GM19395 (cell line): Measurements from ENCODE around the gene TUBGCP3.
"Not testable (repeated sequence)": the region's sequence is repeated elsewhere in the genome, so short reads cannot be mapped to it uniquely, and the experiment has no call there.

ENCODE experiments used
- ATAC-seq: cut with Tn5 transposase; IDR thresholded peaks from one replicate; pipeline ENCODE4 v1.9.1; 2021; ENCODE audit warnings: mild to moderate bottlenecking, moderate library complexity; ENCODE audit not compliant: unreplicated experiment

TUBGCP3 gene

DNA sequence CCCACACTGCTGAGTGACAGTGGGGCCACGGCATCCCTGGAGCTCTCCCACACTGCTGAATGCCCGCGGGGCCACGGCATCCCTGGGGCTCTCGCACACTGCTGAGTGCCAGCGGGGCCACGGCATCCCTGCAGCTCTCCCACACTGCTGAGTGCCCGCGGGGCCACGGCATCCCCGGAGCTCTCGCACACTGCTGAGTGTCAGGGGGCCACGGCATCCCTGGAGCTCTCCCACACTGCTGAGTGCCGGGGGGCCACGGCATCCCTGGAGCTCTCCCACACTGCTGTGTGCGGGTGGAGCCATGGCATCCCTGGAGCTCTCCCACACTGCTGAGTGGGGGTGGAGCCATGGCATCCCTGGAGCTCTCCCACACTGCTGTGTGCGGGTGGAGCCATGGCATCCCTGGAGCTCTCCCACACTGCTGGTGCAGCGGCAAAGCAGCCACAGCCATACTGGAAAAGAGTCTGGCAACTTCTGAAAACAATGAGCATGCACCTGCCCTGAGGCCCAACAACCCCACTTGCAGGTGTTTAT is 8.6 kb downstream of the TUBGCP3 start:
- ATAC-seq: no peak

DNA sequence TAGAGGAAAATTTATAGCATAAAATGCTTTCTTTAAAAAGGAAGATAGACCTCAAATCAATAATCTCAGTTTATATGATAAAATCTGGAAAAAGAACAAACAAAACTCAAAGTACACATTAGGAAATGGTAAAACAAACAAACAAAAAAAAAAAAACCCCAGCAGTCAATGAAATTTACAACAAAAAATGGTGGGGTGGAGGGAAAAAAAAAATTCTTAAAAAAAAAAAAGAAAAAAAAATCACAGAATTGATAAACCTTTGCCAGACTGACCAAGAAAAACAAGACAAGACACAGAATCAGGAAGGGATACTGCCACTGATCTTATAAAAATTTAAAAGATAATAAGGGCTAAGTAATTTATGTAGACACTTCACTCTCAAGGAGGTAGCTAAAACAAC is 11.2 kb downstream of the TUBGCP3 start:
- no peak for ATAC-seq

DNA sequence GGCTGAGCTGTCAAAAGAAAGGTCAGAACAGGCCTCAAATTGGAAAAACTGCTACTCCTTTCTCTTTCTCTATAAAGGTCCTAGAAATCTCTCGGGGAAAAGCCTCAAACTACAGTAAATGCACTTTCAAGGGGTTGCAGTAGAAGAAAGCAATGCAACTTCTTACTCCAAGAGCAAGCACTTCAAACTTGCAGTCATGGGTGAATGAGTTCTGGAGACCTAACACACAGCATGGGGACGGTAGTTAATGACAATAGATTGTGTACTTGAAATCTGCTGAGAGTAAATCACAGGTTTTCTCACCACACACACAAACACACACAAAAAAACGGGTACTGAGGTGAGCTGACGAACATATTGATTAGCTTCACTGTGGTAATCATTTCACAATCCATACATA is 11.8 kb downstream of the TUBGCP3 start:
- ATAC-seq: no peak

DNA sequence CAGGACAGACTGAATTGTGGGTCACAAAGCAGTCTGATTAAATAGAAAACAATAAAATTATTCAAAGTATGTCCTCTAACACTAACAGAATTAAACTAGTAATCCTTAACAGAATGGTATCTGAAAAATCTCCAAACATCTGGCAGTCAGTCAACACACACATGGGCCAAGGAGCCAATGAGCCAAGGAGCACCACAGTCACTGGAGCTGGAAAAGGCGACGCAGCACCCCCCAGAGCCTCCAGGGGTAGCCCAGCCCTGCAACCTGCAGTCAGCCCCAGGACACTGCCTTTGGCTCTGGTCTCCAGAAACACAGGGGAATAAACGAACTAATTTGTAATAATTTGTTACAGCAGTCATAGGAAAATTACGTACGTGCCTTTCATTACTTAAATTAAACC is 12.3 kb downstream of the TUBGCP3 start:
- no peak for ATAC-seq

DNA sequence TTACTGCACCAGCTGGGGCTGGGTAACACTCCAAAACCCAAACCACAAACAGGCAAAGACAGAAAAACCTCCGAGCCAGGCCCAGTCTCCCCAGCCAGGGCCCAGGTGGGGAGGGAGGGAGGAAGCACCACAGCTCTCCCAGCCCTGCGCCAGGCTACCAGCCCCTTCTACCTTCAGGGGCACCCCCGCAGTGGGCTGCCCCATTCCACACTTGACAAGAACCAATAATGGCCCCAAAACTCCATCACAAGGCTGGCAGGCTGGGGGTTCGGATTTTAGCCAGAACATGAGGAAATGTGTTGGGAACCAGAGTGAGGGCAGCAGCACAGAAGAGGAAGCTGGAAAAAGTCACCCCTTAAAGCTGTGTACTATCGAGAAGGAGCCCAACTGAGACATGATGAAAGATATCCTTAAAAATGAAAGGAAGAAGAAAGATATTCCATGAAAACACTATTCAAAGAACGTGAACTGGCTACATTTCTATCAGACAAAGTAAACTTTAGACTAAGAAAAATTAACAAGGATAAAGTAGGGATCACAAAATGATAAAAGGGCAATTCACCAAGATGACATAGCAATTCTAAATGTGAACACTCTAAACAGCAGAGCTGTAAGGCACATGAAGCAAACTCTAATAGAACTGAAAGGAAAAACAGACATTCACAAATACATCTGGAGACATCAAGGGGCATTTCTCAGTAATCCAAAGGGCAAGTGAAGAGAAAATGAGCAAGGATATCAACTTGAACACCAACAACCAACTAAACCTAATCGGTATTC is 12.9 kb downstream of the TUBGCP3 start:
- no peak for ATAC-seq

DNA sequence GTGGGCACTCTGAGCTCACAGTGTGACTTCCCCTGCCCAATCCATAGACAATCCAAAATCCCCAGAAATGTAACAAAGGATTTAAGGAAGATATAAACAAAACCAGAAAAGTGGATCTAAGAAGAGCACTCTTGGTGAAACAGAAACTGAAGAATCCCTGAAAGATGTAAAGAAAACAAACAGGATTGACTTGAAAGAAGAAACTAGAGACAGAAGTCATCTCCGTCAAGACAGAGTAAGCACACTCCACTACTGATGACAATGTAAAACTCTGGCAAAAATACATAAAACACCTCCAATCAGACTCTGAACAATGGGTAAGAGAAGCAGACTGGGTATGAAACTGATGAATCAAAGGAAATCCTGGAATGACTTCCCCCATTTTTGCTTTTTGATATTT is 13.5 kb downstream of the TUBGCP3 start:
- ATAC-seq: no peak

DNA sequence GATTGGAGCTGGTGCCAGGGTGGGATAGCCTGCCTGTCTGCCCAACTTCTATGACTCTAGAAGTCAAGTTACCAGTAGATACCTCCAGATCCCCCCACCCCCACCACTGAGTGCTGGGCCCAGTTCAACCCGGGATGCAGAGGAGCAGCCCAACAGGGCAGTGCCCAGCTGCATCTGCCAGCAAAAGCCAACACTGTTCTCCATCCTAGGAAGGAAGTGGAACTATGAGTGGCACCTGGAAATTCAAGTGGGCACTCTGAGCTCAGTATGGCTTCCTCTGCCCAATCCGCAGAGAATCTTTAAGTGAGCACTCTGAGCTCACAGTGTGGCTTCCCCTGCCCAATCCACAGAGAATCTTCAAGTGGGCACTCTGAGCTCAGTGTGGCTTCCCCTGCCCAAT is 14.2 kb downstream of the TUBGCP3 start:
- no peak for ATAC-seq

DNA sequence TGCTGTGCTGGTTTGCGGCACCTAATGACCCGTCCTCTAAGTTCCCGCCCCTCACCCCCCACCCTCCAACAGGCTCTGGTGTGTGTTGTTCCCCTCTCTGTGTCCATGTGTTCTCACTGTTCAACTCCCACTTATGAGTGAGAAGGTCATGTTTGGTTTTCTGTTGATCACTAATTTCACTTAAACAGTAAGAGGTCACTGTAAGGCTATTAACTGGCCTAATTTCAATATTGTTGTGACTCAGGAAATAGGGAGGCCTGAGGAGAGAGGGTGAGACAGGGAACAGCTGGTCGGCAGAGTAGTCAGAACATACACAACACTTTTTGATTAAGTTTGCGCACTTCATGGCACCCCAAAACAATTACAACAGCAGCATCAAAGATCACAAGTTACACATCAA is 15.6 kb downstream of the TUBGCP3 start:
- no peak for ATAC-seq

DNA sequence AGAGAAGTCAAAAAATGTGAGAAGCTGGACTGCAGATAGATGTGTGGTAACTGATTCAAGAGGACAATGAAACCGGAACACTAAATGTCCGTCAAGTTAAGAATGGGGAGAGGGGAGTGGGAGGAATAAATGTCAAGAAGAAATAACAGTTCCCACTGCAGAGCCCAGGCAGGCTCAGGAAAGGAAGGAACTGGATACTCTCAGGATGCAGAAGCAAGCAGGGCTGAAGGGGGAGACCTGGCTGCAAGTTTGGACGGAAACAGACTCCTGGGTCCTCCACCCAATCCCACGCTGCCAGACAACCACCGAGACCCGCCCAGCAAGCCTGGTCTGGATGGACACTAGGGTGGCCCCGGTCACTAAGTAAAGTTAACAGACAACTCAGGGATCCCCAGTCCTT is 18.1 kb downstream of the TUBGCP3 start:
- no peak for ATAC-seq

DNA sequence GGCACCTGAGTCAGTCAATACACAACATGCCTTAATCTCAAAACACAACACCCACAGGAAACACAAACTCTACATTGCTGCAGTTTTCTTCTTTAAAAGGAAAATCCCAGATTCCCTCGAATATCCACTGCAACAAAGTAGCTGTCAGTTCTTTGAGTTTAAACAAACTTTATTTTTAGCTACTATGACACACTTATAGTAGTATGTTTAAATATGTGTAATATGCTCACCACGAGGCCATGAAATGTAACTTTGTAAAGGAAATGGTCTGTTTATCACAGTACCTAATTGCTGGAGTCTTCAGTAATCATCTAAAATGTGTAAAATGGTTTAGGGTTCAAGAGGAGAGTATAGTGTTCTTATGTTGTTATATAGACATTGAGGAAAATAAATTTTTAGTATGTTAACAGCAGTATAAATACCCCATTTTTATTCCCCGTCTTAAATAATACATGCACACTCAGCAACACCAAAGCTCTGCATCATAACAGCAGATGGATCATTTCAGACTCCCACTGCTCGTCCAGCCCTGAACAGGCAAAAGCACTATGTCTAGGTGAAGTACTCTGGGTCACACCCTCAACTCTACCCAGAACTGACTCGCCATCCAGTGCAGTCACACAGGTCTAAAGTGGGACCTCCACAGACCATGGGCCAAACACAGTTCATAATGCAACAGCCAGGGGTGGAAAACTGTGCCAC is 20.6 kb downstream of the TUBGCP3 start:
- no peak for ATAC-seq

DNA sequence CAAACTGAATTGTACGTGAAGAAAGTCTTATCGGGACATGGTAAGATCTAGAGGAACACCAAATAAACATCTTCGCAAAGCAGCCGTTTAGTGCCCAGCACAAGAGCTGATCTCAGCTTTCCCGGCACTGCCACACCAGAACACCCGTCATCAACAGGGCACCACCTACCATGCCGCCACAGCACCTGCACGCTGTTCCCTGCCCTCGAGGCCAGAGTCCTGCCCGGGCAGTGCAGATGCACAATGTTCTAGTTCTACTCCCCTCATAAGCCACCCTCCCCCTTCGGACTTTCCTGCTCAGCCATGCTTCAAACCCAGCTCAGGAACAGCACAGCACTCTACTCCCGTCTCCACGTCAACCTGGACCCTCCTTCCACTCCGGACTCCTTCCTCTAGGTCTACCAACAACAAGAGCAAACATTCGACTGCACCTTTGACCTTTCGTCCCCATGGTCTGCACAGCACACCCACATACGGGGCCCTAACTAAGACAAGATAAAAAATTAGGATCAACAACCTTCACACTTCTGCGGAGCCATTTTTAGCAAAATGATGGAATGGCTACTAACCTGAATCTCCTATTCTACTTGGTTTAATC is 25.1 kb downstream of the TUBGCP3 start:
- ATAC-seq: no peak

DNA sequence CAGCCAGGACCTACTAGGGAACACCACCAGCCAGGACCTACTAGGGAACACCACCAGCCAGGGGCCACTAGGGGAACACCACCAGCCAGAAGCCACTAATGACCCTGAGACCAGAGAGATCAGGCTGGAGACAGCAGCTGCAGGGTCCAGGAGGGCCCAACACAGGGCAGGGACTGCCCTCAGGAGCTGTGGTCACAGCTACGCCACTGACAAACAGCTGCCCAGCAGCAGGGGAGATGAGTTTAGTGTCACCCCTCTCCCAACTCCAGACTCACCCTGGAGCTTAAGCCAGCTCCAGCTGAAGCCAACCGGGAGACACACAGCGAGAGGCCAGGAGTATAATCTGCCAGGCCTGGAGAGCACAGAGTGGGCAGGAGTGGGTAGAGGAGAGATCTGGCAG is 25.7 kb downstream of the TUBGCP3 start:
- no peak for ATAC-seq

DNA sequence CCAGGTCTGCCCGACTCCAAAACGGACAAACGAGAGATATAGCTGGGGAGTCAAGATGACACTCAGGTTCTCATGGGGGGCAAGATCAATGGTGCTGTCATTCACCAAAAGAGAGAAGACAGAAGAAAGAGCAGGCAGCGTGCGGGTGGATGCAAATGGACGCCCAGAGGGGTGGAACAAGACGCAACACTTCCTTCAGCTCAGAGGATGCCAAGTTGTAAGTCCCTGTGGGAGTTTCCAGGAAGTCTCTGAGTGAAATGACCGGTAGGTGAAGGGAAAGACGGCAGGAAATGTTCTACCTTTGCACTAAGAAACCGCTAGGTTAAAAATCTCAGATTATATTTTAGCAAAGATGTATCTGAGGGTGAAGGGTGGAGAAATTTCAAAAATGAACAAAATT is 26.5 kb downstream of the TUBGCP3 start:
- no peak for ATAC-seq

DNA sequence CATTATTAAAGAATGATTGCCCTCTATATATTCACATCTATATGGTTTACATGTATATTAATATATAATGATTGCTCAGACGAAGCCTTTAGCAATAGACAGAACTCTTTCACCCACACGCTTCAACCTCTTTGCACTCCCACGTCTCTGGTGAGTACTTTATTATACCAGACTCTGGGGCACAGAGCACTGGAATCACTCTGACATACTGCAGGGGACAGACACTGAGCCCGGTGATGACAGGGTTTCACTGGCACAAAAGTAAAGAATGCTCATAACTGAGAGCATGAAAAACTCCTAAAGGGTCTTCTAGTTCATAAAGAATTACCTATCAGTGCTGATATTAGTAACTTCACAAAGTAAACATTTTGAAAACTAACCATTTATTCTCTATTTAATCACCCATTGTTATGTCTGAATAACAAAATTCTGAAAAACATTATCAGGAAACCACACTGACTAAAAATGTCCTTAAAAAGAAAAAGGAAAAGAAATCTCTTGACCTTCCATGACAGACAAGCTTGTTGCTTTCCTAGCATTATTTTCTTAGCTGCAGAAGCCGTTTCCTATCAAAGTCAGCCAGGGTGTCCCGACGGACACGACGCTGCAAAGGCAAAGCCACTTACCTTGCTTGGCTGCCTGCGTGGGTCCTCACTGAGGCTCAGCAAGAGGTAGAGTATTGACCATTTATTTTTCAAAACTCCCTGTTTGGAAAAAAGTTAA is 29.1 kb downstream of the TUBGCP3 start:
- ATAC-seq: no peak

DNA sequence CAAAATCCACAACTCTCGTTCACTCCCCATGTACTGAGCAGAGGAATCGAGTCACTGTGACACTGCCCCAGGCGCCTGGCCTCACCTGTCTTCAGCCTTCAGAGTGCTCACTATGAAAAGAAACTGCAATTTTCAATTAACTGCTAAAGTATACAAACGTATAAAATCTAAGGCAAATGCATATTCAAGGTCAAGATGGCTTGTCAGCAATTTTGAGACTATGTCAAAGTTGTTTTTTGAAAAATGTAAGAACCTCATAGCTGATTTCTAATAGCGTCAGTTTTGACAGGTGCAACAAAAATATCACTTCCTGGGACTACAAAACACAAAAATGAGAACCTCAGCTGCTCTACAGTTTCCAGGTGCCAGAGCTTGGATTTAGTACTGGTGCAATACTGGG is 31.4 kb downstream of the TUBGCP3 start:
- no peak for ATAC-seq

DNA sequence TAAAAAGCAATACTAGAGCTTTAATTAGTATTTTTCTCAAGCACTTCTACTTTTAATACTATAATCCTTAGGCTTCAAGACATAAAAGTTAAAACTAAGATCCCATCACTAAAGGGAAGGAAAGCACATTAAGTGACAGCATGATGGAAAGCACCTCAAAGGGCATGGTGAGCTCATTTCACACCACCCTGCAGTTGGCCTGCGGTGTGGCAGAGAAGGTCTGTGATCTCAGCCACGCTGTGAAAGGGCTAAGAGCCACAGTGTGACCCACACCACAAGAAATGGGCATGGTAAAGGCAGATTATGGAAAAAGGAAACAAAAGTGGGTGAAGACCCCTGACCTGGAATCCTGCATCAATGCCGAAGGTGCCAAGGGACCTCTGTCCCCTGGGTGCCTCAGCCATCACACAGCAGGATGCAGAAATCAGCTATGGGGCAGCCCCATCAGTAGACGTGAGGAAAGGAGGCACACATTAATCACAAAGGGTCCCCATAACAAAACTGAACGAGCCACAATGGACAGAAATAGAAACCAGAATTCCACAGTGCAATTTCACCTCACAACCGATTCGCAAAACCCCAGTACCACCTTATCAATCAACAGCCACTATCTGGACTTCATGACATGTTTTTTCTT is 33.6 kb downstream of the TUBGCP3 start:
- ATAC-seq: no peak

DNA sequence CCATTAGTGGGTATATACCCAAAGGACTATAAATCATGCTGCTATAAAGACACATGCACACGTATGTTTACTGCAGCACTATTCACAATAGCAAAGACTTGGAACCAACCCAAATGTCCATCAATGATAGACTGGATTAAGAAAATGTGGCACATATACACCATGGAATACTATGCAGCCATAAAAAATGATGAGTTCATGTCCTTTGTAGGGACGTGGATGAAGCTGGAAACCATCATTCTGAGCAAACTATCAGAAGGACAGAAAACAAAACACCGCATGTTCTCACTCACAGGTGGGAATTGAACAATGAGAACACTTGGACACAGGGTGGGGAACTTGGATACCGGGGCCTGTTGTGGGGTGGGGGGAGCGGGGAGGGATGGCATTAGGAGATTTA is 39.0 kb downstream of the TUBGCP3 start:
- not testable (repeated sequence) for ATAC-seq

DNA sequence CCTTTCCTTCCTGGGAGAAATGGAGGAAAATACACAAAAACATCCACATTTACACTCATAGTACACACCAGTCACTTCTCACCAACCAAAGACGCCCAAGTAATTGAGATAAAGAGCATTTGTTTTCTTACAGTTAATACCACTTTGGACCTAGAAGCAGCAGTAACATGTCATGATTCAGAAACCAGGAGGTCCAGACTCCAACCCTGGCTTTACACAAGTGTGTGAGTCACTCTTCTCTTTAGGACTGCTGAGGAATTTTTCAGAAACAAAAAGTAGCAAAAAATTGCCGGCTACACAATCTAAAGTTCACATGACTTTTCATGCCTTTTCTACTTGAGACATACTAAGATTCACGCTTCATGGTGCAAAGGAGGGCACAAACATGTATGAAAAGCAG is 42.1 kb downstream of the TUBGCP3 start:
- ATAC-seq: no peak

DNA sequence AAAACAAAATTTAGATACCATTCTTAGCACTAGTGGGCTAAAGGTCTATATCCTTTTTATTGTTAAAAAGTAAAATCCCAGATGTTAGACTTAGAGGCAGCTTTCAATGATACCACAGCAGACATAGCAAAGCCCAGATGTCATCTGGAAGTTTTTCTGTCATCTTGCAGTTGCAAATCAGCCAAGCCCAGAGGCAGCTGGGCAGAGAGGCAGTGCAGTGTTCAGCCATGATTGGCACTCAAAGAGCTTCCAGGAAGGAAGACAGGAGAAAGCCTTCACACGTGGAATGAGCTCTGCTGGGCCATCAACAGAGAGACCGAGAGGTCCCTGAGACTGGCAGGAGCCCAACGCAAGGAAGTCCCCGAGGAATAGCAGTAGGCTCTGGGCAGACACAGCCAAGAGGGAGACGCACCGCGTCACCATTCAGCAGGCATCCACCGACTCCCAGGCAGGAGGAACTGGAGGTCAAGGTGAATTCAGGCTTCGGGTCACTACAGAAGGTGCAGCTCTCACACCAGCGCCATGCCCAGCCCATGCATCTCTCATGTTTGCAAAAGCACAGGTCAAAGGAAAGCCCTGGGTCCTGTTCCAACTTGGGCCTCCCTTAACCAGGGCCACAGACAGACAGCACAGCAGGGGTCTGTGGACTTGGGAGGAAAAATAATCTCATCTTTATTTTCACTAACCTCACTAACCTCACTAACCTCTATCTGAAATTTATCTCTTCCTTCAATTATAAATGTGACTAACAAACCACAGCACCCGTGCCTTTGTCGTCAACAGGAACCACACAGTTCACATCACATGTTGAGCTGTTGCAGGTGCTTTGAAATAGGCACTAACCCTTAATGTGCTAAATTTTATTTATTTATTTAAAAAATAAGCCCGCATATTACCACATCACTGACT is 54.9 kb downstream of the TUBGCP3 start:
- no peak for ATAC-seq

DNA sequence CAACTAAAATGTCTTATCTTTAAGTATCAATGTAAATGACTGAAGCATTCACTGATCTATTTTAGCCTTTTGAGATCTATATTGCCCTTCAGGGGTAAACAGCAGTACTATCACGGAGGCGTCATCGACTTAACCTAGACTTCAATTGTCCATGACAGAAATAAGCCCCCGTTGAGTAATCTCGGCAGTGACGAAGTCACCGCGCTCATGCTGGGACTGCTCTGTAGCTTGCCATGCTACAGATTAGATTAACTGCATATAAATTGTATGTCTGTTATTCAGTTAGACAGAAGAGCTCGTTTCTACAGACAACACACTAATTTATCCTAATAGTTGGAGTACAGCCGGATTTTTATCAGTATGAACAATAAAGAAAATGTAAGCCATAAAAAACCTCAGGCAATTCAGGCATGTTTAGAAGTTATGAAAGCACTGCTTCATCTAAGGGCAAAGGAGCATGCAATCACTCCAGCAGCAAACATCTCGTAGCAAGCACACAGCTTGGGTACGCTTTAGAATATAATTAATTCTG is 56.6 kb downstream of the TUBGCP3 start:
- no peak for ATAC-seq
